Muscle of back (tissue), 11 donors: Measurements from ENCODE around the gene ELF1. TPM values are rescaled to one million over a fixed set of nuclear protein-coding genes. Genes with fewer than 3 reads are reported as not detected.
"Not testable (repeated sequence)": the region's sequence is repeated elsewhere in the genome, so short reads cannot be mapped to it uniquely, and the experiment has no call there.

Source experiments
- DNase-seq, 3 donors: peaks; one replicate each; pipeline versions ENCODE4 v3.0.0 to v3.0.0-alpha.2; 2013
- polyA plus RNA-seq, 10 donors: library from polyadenylated mRNA; unstranded; fragments of 120-200 nt; gene quantifications; one replicate each; pipeline ENCODE4 v1.2.1, GENCODE V29; 2013; ENCODE audit not compliant: insufficient read length in 10 of 10

Gene ELF1
- polyA plus RNA-seq, 10 donors: 25.2 to 37.2 (median 29.1) TPM

DNA sequence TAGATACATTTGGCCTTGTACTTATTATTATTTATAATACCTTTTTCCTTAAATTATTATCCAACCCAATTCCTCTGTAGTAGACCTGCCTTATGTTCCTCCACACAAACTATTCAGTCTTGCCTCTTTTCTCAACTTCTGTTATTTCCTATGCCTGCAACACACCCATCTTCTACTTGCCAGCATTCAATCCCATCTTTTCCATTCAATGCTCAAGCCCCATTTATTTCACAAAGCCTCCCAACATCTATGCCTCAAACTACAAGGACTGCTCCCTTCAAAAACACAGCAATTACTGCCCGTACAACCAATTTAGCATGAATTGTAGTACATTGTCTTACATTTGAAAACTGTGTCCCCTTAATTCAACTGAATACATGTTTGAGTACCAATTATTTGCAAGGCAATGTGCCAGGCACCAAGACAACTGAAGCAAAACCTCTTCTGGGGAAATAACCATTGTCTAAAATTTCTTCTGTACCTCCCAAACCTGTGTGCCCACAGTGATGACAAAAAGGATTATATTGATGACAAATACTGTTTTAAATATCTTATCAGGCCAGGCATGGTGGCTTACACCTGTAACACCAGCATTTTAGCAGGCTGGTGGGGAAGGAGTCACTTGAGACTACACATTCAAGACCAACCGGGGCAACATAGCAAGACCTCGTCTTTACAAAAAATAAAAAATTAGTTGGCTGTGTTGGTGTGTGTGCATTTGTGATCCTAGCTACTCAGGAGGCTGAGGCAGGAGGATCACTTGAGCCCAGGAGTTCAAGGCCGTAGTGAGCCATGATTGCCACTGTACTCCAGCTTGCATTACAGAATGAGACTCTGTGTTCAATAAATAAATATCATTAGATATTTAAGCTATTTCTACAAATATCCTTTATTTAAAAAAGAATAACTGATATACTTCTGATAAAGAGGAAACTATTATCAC, 35.1 kb downstream of the ELF1 start:
- DNase-seq: no peak

DNA sequence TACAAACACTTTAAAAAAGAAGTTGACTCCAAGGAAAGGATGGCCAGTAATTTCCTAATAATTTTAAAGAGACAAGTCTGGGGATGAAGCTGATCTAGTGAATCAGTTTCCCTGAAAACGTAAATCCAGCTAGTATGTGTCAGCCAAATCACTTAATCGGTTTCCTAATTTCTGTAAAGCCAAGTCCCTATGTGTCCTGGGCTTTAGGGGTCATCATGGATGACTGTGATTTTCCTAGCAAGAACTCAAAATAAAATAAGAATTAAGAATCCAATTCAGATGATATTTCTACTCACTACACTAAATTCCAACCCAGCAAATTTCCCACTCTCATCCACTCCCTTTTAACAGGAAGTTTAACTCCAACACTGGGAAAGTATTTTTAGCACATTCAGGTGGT, 35.9 kb downstream of the ELF1 start:
- no peak for DNase-seq

DNA sequence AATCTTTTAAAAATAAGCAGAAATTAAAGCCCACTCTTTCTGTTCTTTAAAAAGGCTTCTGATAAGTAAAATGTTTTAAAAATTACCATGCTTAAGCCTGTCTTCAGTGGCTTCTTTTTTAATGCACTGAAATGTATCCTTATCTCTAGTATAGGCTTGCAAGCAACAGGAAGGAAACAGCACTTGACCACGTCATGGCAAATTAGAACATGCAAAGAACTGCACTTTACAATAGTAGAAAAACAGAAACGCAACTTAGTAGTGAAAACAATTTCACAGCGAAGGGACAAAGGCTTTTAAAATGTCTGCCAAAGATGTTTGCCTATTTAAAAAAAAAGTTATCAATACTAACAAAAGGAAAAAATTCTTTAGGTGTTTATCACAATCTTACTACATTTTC, 36.3 kb downstream of the ELF1 start:
- DNase-seq: peak; percentile 28 to 66 (median 54)

DNA sequence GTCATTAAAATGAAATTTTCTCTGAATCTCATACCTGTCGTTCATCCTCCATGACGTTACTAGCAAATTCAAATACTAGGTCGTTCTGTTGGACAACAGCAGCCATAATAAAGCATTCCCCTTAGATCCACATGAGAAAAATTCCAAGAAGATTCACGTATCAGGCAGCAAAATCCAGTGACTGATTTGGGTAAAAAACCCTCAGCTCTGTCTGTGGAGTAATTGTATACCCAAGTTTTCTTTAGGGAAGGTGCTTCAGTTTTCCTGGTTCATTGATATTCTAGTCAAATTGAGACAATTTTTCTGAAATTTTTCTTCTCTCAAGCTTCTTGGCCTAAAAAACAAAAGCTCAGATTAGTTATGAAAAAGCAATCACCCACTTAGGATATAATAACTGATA, 37.2 kb downstream of the ELF1 start:
- no peak for DNase-seq

DNA sequence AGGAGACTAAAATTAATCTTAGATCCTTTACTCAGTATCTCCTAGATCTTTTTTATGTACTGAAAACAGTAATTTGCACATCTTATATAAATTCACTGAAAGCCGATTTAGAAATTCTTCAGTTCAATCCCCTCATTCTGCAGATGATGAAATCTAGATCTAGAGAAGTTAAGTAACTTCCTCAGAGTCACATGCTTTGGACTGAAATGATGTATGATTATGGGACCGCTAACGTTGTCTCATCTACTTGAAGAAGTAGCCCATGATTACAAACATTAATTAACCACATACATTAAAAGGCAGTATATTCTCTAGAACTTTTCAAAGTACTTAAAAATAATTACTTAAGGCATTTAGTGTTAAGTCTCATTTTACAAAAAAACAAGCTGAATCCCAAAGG, 37.8 kb downstream of the ELF1 start:
- DNase-seq: no peak

DNA sequence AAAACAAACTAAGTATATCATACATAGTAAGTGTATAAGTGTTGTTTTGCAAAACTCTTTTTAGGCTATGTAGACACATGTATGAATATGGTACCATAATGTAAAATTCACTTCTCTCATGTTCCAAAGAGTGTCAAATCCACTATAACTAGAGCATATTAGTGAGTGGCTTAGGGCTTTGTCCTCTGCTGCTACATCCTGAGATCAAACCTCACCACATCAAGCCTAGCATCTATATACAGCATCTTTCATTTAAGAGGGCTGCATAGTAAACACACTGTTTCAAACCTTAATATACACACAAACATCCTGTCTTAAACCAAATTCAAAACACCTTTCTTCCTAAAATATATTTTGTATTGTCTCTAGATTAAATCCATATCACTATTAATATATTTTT, 38.7 kb downstream of the ELF1 start:
- no peak for DNase-seq

DNA sequence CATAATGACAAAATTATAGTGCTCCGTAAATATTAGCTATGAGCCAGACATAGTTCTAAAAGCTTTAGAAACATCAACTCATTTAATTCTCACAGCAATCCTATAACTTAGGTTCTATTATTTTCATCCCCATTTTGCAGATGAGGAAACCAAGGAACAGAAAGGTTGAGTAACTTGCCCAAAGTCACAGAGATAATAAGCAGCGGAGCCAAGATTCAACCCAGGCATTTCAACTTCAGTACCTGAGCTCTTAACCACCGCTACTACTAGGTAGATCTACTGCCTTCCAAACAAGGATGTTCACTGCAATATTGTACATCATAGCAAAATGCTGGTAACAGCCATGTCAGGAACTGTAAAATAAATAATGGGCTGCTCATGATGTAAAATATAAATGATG, 39.9 kb downstream of the ELF1 start:
- DNase-seq: no peak

DNA sequence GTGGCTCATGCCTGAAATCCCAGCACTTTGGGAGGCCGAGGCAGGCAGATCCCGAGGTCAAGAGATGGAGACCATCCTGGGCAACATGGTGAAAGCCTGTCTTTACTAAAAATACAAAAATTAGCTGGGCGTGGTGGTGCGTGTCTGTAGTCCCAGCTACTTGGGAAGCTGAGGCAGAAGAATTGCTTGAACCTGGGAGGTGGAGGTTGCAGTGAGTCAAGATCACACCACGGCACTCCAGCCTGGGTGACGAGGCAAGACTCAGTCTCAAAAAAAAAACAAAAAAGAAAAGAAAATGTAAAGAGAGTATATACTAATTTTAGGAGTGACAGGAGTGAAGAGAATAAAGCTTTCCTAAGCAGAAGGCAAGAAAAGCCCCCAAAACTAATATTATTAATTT, 41.0 kb downstream of the ELF1 start:
- DNase-seq: not testable (repeated sequence)

DNA sequence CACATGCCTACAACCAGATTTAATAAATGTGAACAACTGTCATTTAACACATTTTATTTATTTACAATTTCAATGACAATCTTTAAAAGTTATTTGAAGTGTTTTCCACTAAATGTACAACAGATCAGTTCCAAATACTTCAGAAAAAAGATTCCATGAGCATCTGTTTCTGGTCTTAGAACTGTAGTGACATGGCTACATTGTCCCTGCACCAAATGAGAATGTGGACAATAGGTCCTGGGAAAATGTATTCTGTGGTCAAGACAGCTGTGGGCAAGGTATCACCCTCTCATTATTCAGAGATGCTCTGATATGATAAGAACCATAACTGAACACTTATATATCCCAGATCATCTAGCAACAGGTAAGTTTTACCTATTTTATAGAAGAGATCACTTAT, 43.7 kb downstream of the ELF1 start:
- no peak for DNase-seq

DNA sequence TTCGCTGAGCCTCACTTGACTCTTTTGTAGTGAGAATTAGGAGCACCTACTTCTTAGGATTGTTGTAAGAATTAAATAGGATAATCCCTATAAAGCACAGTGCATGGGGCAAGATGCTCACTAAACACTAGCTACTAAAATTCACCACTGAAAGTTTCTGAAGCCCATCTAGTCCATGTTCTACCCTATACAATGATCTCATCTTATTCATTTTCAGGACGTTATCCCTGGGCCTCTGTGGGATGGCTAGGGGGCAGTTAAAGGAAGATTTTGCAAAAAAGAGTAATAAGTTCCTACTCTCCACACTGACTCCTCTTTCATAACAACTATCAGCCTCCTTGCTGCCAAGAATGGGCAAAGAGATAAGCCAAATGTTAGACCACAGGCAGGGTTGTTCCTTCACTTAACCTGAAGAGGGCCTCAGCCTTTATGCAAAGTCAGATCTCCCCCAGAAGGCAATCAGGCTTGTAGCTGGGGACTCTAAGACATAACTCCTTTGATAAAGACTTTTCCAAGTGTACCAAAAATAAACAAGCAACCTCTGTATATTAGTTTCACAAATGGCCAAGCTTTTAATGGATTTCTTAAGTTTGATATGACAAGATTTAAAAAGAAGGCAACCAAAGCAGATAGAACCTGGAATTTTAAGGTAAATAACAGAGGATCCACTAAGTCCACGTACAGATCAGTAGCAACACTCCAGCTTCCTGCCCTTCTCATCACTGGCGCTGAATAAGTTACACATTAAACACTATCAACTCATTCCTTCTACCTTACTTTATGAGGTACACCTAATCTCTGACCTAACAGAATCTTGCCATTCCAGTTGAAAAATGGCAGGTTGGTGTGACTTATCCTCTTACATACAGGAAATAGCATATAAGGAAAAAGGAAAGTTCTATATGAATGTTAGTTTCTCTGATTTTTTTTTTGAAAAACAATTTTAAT, 44.4 kb downstream of the ELF1 start:
- DNase-seq: no peak

DNA sequence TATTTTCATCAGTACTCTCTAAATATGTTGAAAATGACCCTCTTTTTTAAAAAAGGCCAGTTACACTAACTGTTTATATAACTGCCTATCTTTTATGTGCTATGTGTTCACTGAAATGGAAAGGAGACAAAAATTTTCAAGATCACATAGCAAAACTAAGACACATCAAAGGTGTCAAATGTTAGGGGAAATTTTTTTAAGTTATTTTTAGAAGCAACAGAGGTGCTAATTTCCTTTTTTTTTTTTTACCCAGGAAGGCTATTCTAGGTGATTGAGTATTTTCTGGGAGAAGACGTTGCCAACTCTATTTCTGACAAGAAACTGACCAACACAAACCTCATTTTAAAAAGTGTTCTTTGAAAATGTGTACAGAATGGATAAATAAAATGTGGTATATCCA, 45.7 kb downstream of the ELF1 start:
- DNase-seq: no peak

DNA sequence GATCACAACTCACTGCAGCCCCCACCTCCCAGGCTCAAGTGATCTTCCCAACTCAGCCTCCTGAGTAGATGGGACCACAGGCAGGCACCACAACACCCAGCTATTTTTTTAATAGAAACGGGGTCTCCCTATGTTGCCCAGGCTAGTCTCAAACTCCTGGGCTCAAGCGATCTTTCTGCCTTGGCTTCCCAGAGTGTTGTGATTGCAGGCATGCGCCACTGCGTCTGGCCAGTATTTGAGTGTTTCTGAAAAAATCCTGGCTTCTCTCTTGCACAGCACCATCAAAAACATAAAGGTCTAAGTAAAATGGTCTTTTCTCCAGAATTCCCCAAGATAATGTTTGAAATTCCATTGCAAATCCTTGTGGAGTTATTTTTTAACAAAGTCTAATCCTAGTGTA, 47.8 kb downstream of the ELF1 start:
- DNase-seq: no peak

DNA sequence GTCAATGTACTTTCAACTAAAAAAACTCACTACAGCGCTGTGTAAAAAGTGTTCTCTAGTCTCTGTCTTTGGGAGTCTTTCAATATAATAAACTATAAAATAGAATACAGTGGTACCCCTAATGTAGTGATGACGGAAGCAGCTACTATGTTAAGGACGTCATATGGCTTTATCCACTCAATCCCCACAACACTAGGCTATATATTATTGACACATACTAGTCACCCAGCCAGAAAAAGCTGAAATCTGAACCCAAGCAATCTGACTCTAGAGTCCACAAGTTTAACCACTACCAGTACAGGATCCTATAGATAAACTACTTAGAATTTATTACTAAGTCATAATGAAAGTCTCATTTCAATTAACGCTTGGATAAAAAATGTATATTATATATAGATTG, 48.3 kb downstream of the ELF1 start:
- DNase-seq: no peak

DNA sequence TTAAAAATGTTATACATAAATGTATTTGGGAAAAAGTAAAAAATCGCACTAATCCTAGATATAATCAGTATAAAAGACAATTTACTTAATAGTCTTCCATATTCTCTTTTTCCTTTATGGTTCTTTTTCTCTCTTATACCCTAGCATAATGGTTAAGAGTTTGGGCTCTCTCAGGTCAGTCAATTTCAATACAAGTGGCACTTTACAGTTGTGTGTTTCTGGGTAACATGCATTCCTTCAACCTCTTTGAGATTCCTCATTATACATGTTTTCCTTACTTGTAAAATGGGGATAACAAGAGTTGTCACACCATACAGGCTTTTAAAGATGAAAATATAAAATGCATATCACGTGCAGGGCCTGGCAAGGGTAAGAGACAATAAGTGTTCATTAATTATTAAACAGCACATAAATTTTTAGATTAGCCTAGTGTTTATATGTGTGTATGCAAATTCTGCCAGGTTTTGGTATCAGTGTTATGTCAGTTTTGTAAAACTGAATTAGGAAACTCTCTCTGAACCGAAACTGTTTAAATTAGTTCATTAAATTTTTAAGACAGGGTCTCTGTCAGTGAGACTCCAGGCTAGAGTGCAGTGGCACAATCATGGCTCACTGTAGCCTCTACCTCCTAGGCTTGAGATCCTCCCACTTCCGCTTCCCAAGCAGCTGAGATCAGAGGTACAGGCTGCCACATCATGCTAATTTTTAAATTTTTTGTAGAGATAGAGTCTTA, 49.8 kb downstream of the ELF1 start:
- no peak for DNase-seq

DNA sequence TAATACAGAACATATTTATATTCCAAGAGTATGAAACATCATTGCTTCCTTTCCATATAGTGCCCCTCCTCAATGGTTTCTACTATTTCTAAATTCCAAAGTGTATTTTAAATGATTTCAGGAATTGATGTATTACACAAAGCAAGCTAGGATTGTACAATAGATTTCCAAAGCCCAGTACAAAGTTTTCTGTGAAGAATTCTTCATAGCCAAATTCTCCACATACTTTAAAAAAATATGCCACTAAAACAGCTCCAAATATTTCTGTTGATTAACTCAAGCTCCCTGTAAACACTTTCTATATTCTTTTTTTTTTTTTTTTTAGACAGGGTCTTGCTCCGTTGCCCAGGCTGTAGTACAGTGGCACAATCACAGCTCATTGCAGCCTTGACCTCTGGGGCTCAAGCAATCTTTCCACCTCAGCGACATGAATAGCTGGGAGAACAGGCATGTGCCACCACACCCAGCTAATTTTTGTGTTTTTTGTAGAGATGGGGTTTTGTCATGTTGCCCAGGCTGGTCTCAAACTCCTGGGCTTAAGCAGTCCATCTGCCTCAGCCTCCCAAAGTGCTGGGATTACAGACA, 50.6 kb downstream of the ELF1 start:
- DNase-seq: no peak

DNA sequence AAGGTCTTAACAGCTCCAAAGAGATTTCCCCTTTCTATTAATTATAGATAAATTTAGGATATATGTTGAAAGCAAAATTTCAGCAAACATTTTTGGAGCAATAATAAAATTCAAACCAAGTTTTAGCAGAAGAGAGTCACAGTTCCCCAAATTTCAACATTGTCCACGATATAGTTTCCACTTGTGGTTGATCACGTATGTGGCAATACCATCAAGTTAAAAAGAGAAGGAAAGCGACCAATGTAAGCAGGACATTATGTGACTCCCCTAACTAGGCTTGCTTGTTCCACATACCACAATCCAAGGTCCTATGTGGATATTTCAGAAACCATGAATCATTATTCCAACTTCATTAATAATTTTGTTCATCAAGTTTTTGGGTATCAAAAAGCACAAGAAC, 52.8 kb downstream of the ELF1 start:
- DNase-seq: no peak

DNA sequence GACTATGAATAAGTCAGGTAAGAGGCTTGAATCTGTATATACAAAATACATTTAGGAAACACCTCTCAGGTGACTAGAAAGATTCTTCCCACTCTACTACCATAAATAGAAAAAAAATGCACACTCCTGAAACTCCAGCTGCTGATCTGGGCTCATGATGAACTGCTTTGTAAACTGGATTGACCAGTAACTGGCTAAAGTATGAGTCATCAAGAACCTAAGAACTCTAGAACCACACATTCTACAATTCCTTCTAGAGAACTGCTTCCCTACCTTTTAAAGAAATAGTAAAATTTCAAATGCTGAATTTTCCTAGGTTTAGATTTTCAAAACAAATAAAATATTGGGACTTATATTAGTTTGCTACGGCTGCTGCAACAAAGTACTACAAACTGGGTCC, 55.2 kb downstream of the ELF1 start:
- no peak for DNase-seq

DNA sequence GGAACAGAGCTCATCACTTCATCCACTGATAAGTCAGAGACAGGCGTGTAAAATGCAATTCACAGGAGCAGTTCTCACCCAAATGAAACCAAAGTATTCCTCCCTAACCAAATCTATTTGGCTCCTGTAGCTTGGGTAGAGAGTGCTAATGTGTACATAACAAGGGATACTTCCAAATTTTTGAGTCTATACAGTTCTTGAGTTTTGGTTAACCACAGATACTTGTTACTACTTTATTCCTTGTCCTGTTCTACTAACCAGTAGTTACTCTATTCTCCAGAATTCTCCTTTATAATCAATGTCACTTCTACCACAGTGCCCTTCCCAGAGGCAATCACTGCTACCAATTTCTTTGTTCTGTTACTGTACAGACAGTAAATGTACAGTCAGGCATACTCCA, 57.3 kb downstream of the ELF1 start:
- DNase-seq: no peak

DNA sequence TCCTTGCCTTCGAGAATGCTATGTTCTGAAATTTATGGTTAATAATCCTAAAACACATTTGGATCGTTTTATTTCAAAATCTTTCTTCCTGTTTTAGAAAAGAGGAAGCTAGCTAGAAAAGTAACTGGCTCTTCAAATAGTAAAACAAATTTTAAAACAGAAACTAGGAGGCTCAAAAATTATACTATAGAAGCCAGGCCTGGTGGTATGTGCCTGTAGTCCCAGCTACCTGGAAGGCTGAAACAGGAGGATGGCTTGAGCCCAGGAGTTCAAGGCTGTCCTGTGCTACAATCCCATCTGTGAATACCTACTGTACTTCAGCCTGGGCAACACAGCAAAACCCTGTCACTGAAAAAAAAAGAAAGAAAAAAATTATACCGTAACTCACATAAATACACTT, 57.9 kb downstream of the ELF1 start:
- DNase-seq: no peak

DNA sequence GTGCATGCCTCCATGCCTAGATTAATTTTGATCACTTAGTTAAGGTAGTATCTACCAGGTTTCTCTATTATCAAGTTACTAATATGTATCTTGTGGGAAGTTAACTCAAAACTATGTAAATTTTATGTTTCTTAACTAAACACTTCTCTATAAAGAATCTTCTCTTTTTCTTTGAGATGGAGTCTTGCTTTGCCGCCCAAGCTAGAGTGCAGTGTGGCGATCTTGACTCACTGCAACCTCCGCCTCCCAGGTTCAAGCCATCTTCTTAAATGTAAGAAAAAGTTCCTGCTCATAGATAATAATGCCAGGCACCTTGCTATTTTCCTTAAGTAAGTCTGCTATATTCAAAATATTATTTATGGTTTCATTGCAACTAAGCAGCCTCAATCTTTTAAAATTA, 58.4 kb downstream of the ELF1 start:
- DNase-seq: no peak

DNA sequence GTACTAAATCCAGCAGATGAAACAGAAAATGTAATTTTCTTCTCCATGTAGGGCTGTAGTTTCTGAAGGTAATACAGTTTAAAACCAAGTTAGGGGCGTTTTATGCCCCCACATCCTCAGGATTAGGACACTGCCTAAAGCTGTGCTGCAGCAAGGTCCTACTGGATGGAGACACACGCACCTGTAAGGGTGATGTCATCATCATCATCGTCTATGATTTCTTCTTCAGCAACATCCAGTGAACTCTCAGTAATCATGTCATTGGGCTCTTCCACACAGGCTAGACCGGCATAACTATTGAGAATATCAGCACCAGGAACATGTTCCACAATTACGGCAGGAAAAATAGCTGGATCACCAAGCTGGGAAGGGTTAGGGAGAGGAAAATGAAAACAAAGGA, 60.5 kb downstream of the ELF1 start:
- DNase-seq: no peak

DNA sequence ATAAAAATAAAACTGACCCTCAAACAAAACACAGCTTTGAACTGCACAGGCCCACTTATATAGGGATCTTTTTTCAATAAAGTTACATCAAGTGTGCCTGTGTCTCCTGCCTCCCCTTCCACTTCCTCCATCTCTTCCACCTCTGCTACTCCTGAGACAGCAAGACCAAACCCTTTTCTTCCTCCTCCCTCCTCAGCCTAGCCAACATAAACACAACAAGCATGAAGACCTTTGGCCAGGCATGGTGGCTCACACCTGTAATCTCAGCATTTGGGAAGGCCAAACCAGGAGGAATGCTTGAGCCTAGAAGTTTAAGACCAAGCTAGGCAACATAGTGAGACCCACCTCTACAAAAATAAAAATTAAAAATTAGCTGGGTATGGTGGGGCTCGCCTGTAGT, 72.6 kb downstream of the ELF1 start:
- no peak for DNase-seq
